NCI-H1105 (cell line): ENCODE measurements around the gene CIAO2B.

Source experiments
- DNase-seq: peaks from one replicate; lab custom pipeline; 2025; lab: John Stamatoyannopoulos, UW

Gene CIAO2B

DNA sequence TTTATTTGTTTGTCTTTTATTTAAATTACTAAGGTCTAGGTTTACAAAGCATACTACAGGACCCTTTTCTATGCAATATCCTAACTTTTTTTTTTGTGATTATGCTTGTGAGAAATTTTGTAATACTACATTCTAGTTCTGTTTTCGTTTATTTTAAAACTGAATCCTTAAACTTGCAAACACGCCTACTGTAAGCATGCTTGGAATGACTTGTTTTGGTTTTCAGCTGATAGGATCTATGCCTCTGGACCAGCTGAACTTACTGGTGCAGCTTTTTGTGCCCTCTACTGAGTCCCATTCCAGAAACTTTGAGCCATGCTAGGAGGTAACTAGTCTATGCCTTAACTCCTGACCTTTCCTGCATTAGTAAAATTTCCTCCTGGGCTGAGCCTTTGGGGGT, 47.9 kb downstream of the CIAO2B start:
- no peak for DNase-seq

DNA sequence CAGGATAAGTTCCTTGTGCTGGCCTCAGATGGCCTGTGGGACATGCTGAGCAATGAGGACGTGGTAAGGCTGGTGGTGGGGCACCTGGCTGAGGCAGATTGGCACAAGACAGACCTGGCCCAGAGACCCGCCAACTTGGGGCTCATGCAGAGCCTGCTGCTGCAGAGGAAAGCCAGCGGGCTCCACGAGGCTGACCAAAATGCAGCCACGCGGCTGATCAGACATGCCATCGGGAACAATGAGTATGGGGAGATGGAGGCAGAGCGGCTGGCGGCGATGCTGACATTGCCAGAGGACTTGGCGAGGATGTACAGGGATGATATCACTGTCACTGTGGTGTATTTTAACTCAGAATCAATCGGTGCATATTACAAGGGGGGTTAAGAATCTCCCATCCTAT, 48.7 kb downstream of the CIAO2B start:
- no peak for DNase-seq

DNA sequence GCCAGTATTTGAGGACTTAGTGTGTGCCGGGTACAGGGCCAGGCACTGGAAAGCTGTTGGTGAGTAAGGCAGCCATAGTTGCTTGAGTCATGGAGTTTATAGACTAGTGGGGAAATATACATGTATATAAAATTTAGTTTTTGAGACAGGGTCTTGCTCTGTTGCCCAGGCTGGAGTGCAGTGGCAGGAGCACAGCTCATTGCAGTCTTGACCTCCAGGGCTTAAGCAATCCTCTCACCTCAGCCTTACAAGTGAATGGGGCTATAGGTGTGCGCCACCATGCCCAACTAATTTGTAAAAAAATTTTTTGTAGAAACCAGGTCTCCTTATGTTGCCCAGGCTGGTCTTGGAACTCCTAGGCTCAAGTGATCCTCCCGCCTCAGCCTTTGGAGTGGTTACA, 51.5 kb downstream of the CIAO2B start:
- no peak for DNase-seq
